Stimulated activated CD8-positive, alpha-beta memory T cell treated with anti-CD3 and anti-CD28 coated beads, Interleukin-12 subunit alpha, Interleukin-12 subunit beta, amount 100 ng/mL, for 1 hour (primary cell): ENCODE results near the gene ZNF799.
"Not testable (repeated sequence)": the region's sequence is repeated elsewhere in the genome, so short reads cannot be mapped to it uniquely, and the experiment has no call there.

ENCODE experiments used
- DNase-seq: peaks from one replicate; pipeline ENCODE4 v3.0.0-alpha.2; 2020; ENCODE audit warnings: low read depth

Gene ZNF799

DNA sequence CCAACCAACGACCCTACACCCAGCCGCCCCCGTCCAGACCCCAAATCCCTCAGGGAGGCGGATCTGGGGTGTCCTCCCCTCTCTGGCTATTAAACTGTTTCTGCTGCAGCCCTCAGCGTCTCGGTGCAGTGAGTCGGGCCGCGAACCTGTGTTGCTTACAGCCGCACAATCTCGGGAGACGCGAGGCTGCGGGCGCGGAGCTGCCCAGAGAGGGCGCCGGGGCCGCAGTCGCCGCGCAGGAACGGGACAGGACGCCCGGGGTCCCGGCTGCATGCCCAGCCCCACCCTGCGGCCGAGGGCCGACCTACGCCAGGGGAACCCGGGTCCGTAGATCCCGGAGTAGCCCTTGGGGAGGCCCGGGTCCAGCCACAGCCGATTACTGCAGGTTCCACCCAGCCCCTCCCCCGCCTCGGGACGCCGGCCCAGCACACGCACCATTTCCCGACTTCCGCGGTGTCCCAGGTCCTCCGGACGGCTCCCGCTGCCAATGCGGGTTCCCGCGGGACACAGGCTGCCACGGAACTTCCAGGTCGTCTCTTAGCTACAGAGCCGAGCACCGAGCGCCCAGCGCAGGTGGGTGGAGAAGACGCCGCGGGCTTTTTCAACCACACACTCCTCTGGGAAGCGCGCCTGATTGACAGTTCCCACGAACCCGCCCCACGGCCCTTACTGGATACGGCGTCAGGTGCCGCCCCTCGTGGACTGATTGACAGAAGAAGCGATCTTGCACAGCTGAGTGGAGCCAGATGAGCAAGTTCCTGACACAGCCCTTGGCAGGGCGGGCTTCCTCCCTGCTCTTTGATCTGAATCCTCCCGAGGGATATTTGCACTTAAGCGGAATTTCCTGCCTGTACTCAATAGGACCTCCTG, at the start of gene ZNF799:
Gene ZNF799 (minus strand): TSS at position 639 of the 870 bp plus-strand sequence. CDS start 201 bp downstream, at position 438.
- peak; percentile 71 for DNase-seq

DNA sequence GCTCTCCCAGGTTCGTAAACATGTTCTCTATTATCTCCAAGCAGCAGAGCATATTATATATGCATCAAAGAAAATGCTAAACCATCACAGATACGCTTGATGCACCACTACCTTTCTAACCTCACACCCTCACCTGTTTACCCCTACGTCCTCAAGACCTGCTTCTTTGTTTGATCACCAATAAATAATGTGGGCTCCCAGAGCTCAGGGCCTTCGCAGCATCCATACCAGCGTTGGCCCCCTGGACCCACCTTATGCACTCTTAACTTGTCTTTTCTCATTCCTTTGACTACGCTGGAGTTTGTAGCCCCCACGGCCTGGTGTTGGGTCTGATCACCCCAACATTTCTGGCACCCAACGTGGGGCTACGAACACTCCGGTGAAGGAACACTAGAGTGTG, 49.8 kb upstream of the ZNF799 start:
- DNase-seq = no peak

DNA sequence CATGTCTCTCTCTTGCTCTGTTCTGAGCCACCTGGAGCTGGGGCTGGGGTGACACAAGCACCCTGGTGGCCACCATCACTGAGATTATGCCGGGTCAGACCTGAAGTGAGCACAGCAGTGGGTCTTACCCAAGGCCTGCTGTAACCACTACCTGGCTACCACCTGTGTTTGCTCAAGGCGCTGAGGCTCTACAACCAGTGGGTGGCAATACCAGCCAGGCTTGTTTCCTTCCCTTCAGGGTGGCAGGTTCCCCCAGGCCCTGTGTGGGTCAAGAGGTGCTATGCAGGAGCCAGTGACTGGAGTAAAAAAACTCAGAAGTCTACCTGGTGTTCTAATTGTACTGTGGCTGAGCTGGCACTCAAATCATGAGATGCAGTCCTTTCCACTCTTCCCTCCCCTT, 47.7 kb upstream of the ZNF799 start:
- DNase-seq = no peak

DNA sequence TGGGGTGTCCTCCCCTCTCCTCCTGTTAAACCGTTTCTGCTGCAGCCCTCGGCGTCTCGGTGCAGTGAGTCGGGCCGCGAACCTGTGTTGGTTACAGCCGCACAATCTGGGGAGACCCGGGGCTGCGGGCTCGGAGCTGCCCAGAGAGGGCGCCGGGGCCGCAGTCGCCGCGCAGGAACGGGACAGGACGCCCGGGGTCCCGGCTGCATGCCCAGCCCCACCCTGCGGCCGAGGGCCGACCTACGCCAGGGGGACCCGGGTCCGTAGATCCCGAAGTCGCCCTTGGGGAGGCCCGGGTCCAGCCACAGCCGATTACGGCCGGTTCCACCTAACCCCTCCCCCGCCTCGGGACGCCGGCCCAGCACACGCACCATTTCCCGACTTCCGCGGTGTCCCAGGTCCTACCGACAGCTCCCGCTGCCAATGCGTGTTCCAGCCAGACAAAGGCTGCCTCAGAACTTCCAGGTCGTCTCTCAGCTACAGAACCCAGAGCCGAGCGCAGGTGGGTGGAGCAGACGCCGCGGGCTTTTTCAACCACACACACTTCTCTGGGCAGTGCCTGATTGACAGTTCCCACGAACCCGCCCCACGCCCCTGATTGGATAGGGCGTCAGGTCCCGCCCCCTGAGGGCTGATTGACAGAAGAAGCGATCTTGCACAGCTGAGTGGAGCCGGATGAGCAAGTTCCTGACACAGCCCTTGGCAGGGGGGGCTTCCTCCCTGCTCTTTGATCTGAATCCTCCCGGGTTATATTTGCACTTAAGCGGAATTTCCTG, 39.7 kb upstream of the ZNF799 start, which contains the start of gene ZNF443:
Gene ZNF443 (minus strand): TSS at position 481 of the 776 bp plus-strand sequence. CDS start 107 bp downstream, at position 374.
- DNase-seq = peak; percentile 97

DNA sequence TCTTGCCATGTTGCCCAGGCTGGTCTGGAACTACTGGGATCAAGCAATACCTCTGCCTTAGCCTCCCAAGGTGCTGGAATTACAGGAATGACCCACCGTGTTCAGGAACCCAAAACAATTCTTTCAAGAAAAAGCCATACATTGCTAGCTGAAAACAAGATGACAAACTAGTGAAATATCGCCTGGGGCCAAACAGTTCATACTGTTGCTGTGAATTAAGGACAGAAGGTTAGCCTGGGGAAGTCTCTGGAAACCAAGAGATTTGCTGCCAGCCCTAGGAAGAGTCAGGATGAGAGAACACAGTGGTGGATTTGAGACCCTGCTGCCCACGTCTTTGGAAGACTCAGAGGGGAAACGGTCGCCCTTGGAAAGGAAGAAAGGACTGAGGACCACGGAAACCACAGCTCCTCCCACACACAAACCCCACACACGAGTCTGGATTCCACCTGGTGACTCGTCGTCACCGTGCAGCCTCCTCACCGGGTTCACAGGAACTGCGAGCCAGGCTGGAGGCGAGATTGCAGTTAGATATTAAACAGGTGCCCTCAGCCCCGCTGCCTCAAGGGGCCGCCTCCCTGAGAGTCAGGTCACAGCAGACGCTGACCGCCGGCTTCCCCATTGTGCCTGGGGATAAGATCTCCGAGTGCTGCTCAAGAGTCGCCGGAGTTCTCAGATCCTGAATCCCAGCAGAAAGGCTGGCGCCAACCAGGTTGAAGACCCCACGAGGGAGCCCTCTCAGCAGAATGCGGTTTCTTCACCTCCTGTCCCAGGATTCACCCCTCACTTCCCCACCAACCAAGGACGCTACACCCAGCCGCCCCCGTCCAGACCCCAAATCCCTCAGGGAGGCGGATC, 38.8 kb upstream of the ZNF799 start:
- peak; percentile 37 for DNase-seq

DNA sequence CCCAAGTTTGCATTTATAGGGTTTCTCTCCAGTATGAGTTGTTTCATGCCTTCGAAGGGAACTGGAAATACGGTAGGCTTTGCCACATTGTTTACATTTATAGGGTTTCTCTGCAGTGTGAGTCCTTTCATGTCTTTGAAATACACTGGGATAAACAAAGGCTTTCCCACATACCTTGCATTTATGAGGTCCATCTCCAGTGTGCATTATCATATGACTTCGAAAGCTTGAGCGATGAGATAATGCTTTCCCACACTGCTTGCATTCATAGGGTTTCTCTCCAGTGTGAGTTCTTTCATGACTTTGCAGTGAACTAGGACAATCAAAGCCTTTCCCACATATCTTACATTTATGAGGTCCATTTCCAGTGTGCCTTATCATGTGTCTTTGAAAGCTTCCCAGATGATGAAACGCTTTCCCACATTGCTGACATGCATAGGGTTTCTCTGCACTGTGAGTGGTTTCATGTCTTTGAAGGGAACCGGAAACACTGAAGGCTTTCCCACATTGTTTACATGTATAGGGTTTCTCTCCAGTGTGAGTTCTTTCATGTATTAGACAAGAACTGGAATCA, 29.7 kb upstream of the ZNF799 start:
- not testable (repeated sequence) for DNase-seq

DNA sequence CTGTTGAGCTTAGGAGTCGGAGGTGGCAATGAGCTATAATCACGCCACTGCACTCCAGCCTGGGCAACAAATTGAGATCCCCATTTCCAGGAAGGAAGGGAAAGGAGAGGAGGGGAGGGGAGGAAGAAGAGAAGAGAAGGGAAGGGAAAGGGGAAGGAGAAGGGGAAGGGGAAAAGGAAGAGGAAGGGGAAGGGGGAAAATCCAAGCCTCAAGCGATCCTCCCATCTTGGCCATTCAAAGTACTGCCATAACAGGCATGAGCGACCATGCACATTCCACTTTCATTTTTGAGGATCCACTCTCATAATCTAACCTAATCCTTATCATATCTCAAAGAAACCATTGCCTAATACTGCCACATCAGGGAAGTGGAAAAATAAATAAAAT, 24.8 kb upstream of the ZNF799 start:
- no peak for DNase-seq

DNA sequence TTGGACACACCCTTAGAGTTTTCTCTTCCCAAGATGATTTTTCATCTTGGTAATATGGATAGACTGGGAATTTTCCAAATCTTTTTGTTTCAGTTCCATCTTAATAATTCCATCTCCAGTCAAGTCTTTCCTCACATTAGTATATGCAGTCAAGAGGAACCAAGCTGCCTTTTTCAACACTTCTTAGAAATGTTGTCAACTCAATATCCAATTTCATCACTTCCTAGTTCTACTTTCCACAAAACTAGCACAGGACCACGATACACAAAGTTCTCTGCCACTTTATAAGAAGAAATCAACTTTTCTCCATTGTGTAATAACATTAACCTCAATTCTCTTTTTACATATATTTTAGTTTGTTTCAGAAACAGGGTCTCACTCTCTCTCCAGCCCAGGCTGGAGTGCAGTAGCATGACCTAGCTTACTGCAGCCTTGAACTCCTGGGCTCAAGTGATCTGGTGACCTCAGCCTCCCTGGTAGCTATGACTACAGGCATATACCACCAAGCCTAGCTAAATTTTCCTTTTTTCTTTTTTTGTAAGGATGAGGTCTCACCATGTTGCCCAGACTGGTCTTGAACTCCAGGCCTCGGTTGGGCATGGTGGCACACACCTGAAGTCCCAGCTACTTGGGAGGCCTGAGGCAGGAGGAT, 24.3 kb upstream of the ZNF799 start:
- DNase-seq = no peak

DNA sequence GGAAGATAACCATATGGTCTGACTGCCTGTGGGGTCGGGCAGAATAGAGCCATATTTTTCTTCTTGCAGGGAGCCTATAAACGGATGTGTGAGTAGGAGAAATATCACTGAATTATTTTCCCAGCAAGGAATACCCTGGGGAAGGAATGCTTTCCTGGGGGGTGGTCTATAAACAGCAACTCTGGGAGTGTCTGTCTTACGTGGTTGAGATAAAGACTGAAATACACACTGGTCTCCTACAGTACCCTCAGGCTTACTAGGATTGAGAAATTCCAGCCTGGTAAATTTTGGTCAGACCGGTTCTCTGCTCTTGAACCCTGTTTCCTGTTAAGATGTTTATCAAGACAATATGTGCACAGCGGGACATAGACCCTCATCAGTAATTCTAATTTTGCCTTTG, 16.2 kb upstream of the ZNF799 start:
- DNase-seq = not testable (repeated sequence)

DNA sequence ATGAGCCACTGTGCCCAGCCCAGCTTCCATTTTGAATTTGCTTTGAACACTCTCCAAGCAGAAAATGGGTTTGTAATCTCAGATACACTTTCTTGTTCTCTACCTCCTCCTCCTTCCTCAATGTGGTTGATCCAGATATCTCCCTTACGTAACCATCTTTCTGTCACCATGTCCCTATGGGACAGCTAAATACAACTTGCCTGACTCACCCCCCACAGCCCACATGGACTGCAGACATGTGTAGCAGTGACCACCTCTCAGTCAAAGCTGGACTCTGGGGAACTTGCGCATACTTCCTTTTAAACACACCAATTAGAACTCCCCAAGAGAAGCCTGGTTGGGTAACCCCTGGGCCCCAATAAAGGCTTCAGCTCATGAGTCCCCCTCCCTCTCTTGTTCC, 10.8 kb upstream of the ZNF799 start:
- no peak for DNase-seq

DNA sequence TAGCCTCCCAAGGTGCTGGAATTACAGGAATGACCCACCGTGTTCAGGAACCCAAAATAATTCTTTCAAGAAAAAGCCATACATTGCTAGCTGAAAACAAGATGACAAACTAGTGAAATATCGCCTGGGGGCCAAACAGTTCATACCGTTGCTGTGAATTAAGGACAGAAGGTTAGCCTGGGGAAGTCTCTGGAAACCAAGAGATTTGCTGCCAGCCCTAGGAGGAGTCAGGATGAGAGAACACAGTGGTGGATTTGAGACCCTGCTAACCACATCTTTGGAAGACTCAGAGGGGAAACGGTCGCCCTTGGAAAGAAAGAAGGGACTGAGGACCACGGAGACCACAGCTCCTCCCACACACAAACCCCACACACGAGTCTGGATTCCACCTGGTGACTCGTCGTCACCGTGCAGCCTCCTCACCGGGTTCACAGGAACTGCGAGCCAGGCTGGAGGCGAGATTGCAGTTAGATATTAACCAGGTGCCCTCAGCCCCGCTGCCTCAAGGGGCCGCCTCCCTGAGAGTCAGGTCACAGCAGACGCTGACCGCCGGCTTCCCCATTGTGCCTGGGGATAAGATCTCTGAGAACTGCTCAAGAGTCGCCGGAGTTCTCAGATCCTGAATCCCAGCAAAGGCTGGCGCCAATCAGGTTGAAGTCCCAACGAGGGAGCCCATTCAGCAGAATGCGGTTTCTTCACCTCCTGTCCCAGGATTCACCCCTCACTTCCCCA, 1.0 kb downstream of the ZNF799 start:
- not testable (repeated sequence) for DNase-seq

DNA sequence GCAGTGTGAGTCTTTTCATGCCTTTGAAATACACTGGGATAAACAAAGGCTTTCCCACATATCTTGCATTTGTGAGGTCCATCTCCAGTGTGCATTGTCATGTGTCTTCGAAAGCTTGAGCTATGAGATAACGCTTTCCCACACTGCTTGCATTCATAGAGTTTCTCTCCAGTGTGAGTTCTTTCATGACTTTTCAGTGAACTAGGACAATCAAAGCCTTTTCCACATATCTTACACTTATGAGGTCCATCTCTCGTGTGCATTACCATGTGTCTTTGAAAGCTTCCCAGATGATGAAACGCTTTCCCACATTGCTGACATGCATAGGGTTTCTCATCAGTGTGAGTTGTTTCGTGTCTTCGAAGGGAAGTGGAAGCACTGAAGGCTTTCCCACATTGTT, 9.9 kb downstream of the ZNF799 start:
- DNase-seq = not testable (repeated sequence)

DNA sequence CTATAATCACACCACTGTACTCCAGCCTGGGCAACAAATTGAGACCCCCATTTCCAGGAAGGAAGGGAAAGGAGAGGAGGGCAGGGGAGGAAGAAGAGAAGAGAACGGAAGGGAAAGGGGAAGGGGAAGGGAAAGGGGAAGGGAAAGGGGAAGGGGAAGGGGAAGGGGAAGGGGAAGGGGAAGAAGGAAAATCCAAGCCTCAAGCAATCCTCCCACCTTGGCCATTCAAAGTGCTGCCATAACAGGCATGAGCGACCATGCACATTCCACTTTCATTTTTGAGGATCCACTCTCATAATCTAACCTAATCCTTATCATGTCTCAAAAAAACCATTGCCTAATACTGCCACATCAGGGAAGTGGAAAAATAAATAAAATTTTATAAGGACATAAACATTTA, 14.7 kb downstream of the ZNF799 start:
- DNase-seq = not testable (repeated sequence)

DNA sequence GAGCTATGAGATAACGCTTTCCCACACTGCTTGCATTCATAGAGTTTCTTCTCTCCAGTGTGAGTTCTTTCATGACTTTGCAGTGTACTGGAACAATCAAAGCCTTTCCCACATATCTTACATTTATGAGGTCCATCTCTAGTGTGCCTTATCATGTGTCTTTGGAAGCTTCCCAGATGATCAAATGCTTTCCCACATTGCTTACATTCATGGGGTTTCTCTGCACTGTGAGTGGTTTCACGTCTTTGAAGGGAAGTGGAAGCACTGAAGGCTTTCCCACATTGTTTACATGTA, 20.7 kb downstream of the ZNF799 start:
- DNase-seq = no peak

DNA sequence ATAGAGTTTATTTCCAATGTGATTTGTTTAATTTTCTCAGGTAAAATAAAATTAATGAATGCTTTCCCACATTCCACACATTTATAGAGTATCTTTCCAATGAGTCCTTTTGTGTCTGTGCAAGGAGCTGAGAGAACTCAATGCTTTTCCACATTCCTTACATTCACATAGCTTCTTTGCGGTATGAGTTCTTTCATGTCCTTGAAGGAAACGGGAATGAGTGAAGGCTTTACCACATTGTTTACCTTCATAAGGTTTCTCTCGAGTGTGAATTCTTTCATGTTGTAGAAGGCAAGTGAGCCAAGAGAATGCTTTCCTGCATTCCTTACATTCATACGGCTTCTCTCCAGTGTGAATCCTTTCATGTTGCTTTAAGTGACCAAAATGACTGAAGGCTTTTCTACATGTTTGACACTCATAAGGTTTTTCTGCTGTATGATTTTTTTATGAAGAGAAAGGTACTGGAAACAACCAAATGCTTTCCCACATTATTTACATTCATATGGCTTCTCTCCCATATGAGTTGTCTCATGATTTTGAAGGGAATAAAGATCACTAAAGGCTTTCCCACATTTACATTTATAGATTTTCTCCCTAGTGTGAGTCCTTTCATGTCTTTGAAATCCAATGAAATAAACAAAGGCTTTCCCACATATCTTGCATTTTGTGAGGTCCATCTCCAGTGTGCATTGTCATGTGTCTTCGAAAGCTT, 21.2 kb downstream of the ZNF799 start:
- DNase-seq = no peak

DNA sequence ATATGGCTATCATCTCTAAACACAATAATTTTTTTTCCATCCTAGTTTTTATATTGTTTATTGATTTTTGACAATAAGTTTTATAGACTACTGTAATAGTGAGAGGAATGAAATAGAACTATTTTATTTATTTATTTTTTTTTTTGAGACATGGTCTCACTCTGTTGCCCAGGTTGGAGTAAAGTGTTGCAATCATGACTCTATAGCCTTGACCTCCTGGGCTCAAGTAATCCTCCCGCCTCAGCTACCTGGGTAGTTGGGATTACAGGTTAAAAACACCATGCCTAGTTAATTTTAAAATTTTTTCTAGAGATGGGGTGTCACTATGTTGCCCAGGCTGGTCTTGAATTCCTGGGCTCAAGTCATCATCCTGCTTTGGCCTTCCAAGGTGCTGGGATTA, 27.0 kb downstream of the ZNF799 start:
- DNase-seq = no peak

DNA sequence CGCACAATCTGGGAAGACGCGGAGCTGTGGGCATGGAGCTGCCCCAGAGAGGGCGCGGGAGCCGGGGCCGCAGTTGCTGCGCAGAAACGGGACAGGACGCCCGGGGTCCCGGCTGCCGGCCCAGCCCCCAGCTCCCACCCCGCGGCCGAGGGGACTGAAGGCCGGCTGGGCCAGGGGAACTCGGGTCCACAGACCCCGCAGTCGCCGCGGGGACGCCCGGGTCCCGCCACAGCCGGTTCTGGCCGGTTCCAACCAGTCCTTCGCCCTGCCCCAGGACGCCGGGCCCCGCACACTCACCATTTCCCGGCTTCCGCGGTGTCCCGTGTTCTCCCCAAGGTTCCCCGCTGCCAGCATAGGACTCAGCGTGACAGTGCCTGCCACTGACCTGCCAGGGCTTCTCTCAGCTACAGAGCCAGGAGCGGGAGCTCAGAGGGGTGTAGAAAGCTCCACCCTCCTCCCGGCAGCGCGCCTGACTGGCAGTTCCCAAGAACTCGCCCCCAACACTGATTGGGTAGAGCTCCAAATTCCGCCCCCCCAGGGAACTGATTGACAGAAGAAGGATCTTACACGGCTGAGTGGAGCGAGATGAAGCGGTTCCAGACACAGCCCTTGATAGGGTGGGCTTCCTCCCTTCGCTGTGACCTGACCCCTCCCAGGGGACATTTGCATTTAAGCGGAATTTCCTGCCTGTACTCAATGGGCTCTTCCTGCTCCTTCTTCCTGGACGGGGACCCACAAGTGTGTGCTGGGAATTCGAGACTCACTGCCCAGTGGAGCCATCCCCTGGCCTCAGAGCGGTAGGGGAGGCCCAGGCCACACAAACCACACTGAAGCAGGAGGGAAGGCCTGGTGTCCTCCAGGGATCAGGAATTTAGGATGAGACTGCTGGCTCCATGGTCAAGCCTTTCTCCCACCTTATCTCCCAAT, 35.6 kb downstream of the ZNF799 start, which contains the start of gene ZNF442:
Gene ZNF442 (minus strand): TSS at position 448 of the 927 bp plus-strand sequence. CDS start 2,052 bp downstream, outside the sequence.
- peak; percentile 69 for DNase-seq

DNA sequence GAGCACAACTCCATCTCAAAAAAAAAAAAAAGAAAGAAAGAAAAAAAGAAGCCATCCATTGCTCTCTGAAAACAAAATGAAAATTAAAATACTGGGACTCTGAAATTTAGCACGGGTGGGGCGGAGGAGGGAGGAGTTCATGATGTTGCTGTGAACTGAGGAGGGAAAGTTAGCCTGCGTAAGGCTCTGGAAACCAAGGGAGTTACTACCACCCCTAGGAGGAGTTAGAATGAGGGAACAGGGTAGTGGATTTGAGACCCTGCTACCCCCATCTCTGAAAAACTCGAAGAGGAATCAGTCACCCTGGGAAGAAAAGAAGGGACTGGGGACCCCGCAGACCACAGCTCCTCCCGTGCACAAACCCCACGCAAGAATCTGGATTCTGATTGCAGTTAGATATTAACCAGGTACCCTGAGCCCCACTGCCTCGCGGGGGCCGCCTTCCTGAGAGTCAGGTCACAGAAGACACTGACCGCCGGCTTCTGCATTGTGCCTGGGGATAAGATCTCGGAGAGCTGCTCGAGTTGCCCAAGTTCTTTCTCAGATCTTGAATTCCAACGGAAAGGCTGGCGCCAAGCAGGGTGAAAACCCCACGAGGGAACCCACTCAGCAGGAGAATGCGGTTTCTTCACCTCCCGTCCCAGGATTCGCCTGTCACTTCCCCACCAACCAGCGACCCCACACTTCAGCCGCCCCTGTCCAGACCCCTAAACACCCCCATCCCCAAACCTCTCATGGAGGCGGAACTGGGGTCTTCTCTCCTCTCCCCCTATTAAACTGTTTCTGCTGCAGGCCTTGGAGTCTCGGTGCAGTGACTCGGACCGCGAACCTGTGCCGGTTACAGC, 36.5 kb downstream of the ZNF799 start:
- DNase-seq = no peak
